Measurements from ENCODE around the gene SHISA4.
A peak's percentile ranks its signal among the peaks of the same experiment; 100 is the strongest.

GRCh38 chr1:201889090-201889968, 631 bp downstream of the SHISA4 start:
- TF ChIP-seq CTCF (IDR thresholded peaks at IDR 0.05) (no peak), CREM (CRISPR knock-in tag; IDR thresholded peaks at IDR 0.05) (no peak), RELA (CRISPR knock-in tag; IDR thresholded peaks at IDR 0.05; ENCODE audit: borderline replicate concordance) (no peak), STAT6 (CRISPR knock-in tag; conservative IDR thresholded peaks at IDR 0.05; ENCODE audit: low read depth) (no peak), ATF3 (CRISPR knock-in tag; conservative IDR thresholded peaks at IDR 0.05) (no peak), ZNF121 (CRISPR knock-in tag; IDR thresholded peaks at IDR 0.05) (no peak), USF1 (CRISPR knock-in tag; IDR thresholded peaks at IDR 0.05) (no peak), ZNF263 (CRISPR knock-in tag; IDR thresholded peaks at IDR 0.05; ENCODE audit: low read depth) (no peak), AR (CRISPR knock-in tag; IDR thresholded peaks at IDR 0.05) (no peak), ZMAT4 (CRISPR knock-in tag; IDR thresholded peaks at IDR 0.05) (no peak), PRDM15 (CRISPR knock-in tag; IDR thresholded peaks at IDR 0.05) (peak; percentile 74), SMAD3 (CRISPR knock-in tag; IDR thresholded peaks at IDR 0.05; ENCODE audit: borderline replicate concordance) (no peak), CREB1 (CRISPR knock-in tag; IDR thresholded peaks at IDR 0.05) (no peak; the same call in 1 of the 2 replicates)
